ENCODE measurements around the gene NUBP2. TPM values are rescaled to one million over a fixed set of nuclear protein-coding genes. Genes with fewer than 3 reads are reported as not detected.

The NUBP2 gene
- total and polyA plus RNA-seq, 2 experiments from 2014 or later, result 79.4 to 175 TPM

- Histone ChIP-seq H3K9me2 (ENCODE audit: insufficient read depth) (no peaks in the 10 kb centered on the region), H3K79me2 (replicated peaks; ENCODE audit: insufficient read depth) (no peaks in the 10 kb centered on the region), H3K4me3 (no peak overlapping the region), H2AFZ (no peak overlapping the region), H4K20me1 (replicated peaks; ENCODE audit: insufficient read depth) (no peaks in the 10 kb centered on the region), H3K27ac (ENCODE audit: low read depth) (no peak overlapping the region), H3K27me3 (ENCODE audit: insufficient read depth) (no peaks in the 10 kb centered on the region), H3K4me1 (ENCODE audit: insufficient read depth) (no peaks in the 10 kb centered on the region), H3K36me3 (ENCODE audit: insufficient read depth) (no peaks in the 10 kb centered on the region; the same call in 1 of the 2 replicates), H3F3A (replicated peaks; ENCODE audit: low read depth) (no peaks in the 10 kb centered on the region), H3K4me2 (no peak overlapping the region)
- TF ChIP-seq ZNF331 (CRISPR knock-in tag; IDR thresholded peaks at IDR 0.05; ENCODE audit: low read depth) (no peak), CREB1 (CRISPR knock-in tag; IDR thresholded peaks at IDR 0.05; ENCODE audit: low read depth) (no peak), CTCF (conservative IDR thresholded peaks at IDR 0.05; ENCODE audit: low read depth in 2 of 2) (no peak), STAT1 (IDR thresholded peaks at IDR 0.05; ENCODE audit: unreplicated experiment) (no peak), REST (IDR thresholded peaks at IDR 0.05; ENCODE audit: unreplicated experiment) (no peak), EZH2 (IDR thresholded peaks at IDR 0.05; ENCODE audit: low read depth, unreplicated experiment) (no peak), ZNF462 (CRISPR knock-in tag; IDR thresholded peaks at IDR 0.05) (no peak), NANOG (IDR thresholded peaks at IDR 0.05; ENCODE audit: borderline replicate concordance) (no peak), ETS1 (IDR thresholded peaks at IDR 0.05) (no peak)
- ATAC-seq (no peak), DNase-seq (ENCODE audit: low spot score) (peak; percentile 31)
- Mint-ChIP-seq H3K9me3 (peaks cover 3% of the 10 kb centered on the region; the same call in 2 of the 3 replicates), H3K36me3 (ENCODE audit: low read depth) (peaks cover 16% of the 10 kb centered on the region), H3K4me3 (no peak overlapping the region), H3K27ac (no peak overlapping the region), H3K4me1 (no peaks in the 10 kb centered on the region), H3K27me3 (ENCODE audit: insufficient read depth, low read depth, poor library complexity) (peaks cover 10% of the 10 kb centered on the region)
Observed at GRCh38 chr16:1745900-1746692, 36.7 kb upstream of the NUBP2 start.
